Neural cell (in vitro differentiated cells): ENCODE data around the gene PRR36.

Experiments
- CTCF ChIP-seq: fragments of 450-650 bp; IDR thresholded peaks from 2 replicates; pipeline ENCODE4 v1.5.1; 2014; ENCODE audit warnings: antibody characterized with exemption, mild to moderate bottlenecking, moderate library complexity; ENCODE audit not compliant: poor library complexity, severe bottlenecking
- EP300 ChIP-seq: fragments of 450-650 bp; conservative IDR thresholded peaks from 2 replicates; pipeline ENCODE4 v1.6.1; 2014; ENCODE audit warnings: antibody characterized with exemption, mild to moderate bottlenecking, moderate library complexity; ENCODE audit not compliant: poor library complexity, severe bottlenecking
- EZH2 ChIP-seq: fragments of 200-600, 300-800 bp; shearing (Covaris generic), sonication (generic); IDR thresholded peaks from 2 replicates; pipeline ENCODE4 v1.6.1; 2014; ENCODE audit warnings: antibody characterized with exemption, low read length, borderline replicate concordance, mild to moderate bottlenecking; ENCODE audit not compliant: insufficient read depth, poor library complexity, severe bottlenecking
- MXI1 ChIP-seq: fragments of 450-650 bp; conservative IDR thresholded peaks from 2 replicates; pipeline ENCODE4 v1.6.1; 2014; ENCODE audit warnings: antibody characterized with exemption, mild to moderate bottlenecking; ENCODE audit not compliant: poor library complexity, severe bottlenecking
- POLR2AphosphoS5 ChIP-seq: IDR thresholded peaks from 2 replicates; pipeline ENCODE4 v1.6.1; 2012
- RAD21 ChIP-seq: fragments of 450-650 bp; conservative IDR thresholded peaks from 2 replicates; pipeline ENCODE4 v1.6.1; 2014; ENCODE audit warnings: antibody characterized with exemption, mild to moderate bottlenecking, moderate library complexity
- REST ChIP-seq: IDR thresholded peaks from 2 replicates; pipeline ENCODE4 v1.6.1; 2012; ENCODE audit warnings: borderline replicate concordance
- SMC3 ChIP-seq: fragments of 450-650 bp; conservative IDR thresholded peaks from 2 replicates; pipeline ENCODE4 v1.6.1; 2014; ENCODE audit warnings: antibody characterized with exemption, mild to moderate bottlenecking, moderate library complexity; ENCODE audit not compliant: poor library complexity
- TAF1 ChIP-seq: IDR thresholded peaks from 2 replicates; pipeline ENCODE4 v1.6.1; 2012; ENCODE audit warnings: low read depth

- TF ChIP-seq CTCF (no peak), POLR2AphosphoS5 (no peak), EZH2 (no peak), TAF1 (no peak), EP300 (no peak), RAD21 (no peak), REST (no peak), SMC3 (no peak), MXI1 (no peak)
These were observed 22.3 kb downstream of the PRR36 start for GRCh38 chr19:7851623-7852500.
